ENCODE data around the gene MIR17HG. TPM values are rescaled to one million over a fixed set of nuclear protein-coding genes. Genes with fewer than 3 reads are reported as not detected.

The MIR17HG gene
- total and polyA plus RNA-seq, 8 donors: 2.4 to 7.6 (median 4.8) TPM

- DNase-seq: no peak
Measured at GRCh38 chr13:91346062-91346461, 1.4 kb upstream of the MIR17HG start.

GRCh38 chr13:91346850-91347201 lies 661 bp upstream of the MIR17HG start:
- peaks cover 6 to 14% of the 10 kb centered on the region in 2 donors for H3K36me3 ChIP-seq
- DNase-seq (peak in 1 of 4 donors; percentile 34), ATAC-seq (no peak)
- peaks cover 16 to 35% of the 10 kb centered on the region in 2 donors for H3K4me1 ChIP-seq
- TF ChIP-seq CTCF (IDR thresholded peaks at IDR 0.05): no peak
- peaks cover 0 to 8% of the 10 kb centered on the region in 2 donors for H3K27me3 ChIP-seq
- peak overlapping the region; percentile 92 to 96 for H3K27ac ChIP-seq
- intact Hi-C loops (cut with DNase I): no loop called here
- peak overlapping the region; percentile 66 to 86 for H3K4me3 ChIP-seq
- H3K9me3 ChIP-seq: no peaks in the 10 kb centered on the region

More at GRCh38 chr13:91346062-91346461, 1.4 kb upstream of the MIR17HG start:
- H3K4me3 ChIP-seq: no peak overlapping the region
- peaks cover 15 to 27% of the 10 kb centered on the region in 2 donors for H3K4me1 ChIP-seq
- no peak overlapping the region for H3K27ac ChIP-seq
- no peak for TF ChIP-seq CTCF (IDR thresholded peaks at IDR 0.05)
- intact Hi-C loops (cut with DNase I): no loop called here
- no peaks in the 10 kb centered on the region for H3K9me3 ChIP-seq
- no peak for ATAC-seq
- peaks cover 0 to 8% of the 10 kb centered on the region in 2 donors for H3K27me3 ChIP-seq
- peaks cover 6 to 8% of the 10 kb centered on the region in 2 donors for H3K36me3 ChIP-seq

GRCh38 chr13:91347996-91348905 lies 764 bp downstream of the MIR17HG start:
- Histone ChIP-seq H3K36me3 (peaks cover 6 to 28% of the 10 kb centered on the region in 2 donors), H3K27me3 (peaks cover 0 to 8% of the 10 kb centered on the region in 2 donors), H3K27ac (peak overlapping the region; percentile 92 to 96), H3K4me3 (peak overlapping the region; percentile 66 to 86), H3K4me1 (peaks cover 16 to 49% of the 10 kb centered on the region in 2 donors), H3K9me3 (no peaks in the 10 kb centered on the region)
- intact Hi-C loops (cut with DNase I): no loop called here
- ATAC-seq (peak; percentile 46), DNase-seq (peak in 2 of 4 donors; percentile 61 to 89)
- no peak for TF ChIP-seq CTCF (IDR thresholded peaks at IDR 0.05)

GRCh38 chr13:91348906-91349435 lies 1.5 kb downstream of the MIR17HG start:
- H3K4me3 ChIP-seq: peak overlapping the region; percentile 66 to 86
- peak; percentile 87 for ATAC-seq
- peak overlapping the region; percentile 92 to 96 for H3K27ac ChIP-seq
- intact Hi-C loops (cut with DNase I): no loop called here
- TF ChIP-seq CTCF (IDR thresholded peaks at IDR 0.05): peak; percentile 95 to 96
- H3K36me3 ChIP-seq: peaks cover 6 to 33% of the 10 kb centered on the region in 2 donors
- H3K27me3 ChIP-seq: peaks cover 0 to 8% of the 10 kb centered on the region in 2 donors
- DNase-seq: peak; percentile 92 to 98 (median 94)
- H3K4me1 ChIP-seq: peaks cover 16 to 53% of the 10 kb centered on the region in 2 donors
- H3K9me3 ChIP-seq: no peaks in the 10 kb centered on the region
